Stimulated activated CD8-positive, alpha-beta memory T cell treated with anti-CD3 and anti-CD28 coated beads, Interleukin-2, amount 100 ng/mL, for 1 hour (primary cell): ENCODE results near the gene DLGAP1.

Source experiments
- DNase-seq, 2 donors: peaks; one replicate each; pipeline ENCODE4 v3.0.0-alpha.2; 2020; ENCODE audit warnings: low read depth in 2 of 2

The DLGAP1 gene

GRCh38 chr18:3452750-3453539, 1002.2 kb downstream of the DLGAP1 start:
- no peak for DNase-seq

DNA sequence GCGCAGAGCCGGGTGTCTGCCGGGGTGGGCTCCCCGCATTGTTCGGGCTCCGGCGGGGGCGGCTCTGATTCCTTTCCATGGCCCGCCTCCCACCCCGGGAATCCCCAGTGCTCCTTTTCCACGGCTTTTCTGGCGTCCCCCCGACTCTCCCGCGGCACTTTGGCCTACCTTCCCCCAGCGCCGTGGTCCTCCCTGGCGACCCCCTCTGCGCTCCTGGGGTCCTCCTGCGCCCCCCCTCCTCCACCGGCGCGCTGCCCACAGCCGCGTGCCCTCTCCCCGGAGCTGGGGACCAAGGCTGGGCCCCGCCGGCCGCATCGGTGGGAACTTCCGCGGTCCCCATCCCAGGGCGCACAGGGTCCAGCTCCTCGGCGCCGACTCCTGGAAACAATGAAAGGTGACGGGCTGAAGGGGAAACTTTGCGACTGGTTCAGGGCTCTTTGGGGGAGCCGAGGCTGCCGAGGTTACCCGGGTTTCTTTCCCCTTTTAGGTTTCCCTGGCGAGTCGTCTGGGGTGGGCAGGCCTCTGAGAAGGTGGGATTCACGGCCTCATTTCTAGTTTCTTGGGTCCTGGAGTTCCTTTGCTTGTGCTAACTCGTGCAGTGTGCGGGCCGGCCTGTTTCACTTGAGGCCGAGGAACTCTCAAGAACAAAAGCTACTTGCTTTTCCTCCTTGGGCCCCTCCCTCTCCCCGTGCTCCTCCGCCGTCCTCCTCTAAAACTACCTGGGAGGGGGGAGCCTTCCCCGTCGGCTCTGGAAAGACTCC, 1002.9 kb downstream of the DLGAP1 start:
- no peak for DNase-seq

DNA sequence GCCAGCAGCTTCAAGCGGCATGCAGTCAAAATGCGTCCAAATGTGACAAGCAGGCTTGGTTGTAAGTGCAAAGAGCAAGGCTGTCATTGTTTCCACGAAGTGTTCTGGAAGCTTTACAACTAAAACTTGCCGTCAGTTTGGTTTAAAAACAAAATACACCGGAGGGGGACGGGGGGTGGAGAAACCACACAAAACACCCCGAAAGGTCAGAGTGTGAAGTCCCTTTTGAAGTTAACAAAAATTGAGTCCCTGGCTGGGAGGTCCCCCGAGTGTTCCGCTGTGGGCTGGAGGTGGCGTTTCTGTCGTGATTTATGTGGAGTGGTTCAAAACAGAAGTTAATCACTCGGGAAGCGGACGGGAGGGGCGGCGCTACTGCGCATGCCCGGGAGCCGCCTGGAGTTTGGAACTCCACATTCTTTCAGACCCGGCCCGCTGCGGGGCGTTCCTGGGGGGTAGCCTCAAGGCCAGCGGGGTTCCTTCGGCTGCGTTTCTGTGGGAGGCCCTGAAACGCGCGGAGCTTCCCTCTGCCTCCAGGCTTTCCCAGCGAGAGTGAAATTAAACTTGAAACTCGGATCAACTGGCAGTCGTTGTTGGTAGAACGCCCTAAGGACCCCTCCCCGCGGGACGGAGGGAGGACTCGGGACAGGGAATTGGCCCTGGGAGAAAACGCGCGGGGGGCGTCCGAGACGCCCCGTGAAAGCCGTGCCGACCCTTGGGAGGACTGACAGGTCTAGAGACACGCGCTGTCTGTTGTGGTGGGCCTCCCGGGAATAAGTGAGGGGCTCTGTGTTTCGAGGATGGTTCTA, 1003.7 kb downstream of the DLGAP1 start:
- peak; percentile 69 to 73 for DNase-seq

GRCh38 chr18:3450799-3451182, 1004.3 kb downstream of the DLGAP1 start:
- DNase-seq: no peak

DNA sequence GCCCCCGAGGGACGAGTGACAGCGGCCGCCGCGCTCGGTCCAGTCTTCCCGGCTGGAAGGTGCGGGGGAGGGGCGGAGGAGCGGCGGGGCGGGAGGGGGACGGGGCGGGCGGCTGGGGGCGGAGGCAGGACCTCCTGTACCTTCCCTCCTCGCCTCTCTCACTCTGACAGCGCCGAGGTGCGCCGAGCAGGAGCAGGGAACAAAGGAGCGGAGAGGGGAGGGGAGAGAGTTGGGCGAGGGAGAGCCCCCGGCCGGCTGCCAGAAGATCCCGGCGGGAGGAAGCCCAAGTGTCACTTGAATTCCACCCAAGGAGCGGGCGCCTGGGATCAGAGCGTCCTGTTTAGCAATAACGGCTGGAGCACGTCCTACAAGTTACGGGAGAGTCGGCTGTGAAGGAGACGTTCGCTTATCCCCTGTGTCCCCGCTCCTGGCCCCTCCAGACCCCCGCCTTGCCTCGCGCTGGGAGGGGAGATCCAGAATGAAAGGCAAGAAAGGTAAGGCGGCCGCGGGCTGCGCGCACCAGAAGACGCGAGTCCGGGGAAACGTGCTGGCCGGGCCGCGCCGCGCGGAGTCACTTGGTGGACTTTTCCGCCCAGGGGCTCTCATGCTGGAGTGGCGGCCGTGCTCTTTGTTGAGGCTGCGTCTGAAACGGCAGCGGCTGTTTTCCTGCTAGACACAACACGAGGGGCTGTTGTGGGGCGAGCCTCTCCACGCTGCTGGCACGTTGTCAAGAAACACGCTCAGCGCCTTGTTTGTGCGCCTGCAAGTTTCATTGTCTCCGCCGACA, 1004.9 kb downstream of the DLGAP1 start, which contains the start of gene TGIF1:
TGIF1 (plus strand) TSS at position 161 of the 787 bp plus-strand sequence; CDS start at position 479, 318 bp downstream.
- DNase-seq: peak; percentile 40 to 50

DNA sequence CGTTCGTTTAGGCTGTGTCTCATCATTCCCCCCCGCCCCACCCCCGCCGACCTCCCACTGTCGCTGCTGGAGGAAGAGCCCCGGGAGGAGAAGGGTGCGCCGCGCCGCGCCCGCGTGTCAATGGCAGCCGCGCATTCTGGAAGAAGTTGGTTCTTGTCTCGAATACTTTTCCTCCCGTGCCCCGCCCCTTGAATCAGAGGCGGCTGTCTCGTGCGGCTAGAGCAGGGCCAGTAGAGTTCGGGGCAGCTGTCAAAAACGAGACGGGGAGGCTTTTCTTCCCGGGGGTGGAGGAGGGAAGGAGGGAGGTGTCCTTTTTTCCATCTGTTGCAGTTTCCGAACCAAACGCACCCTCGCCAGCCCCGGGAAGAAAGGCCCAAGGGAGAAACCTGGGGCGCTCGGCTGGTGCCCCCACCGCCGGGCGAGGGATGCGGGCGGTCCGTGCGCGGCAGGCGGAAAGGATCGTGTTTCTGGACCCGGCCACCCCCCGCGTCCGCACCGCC, 1005.5 kb downstream of the DLGAP1 start:
- DNase-seq: peak in 1 of 2 donors; percentile 62

- DNase-seq: peak; percentile 60 to 68
Measured at GRCh38 chr18:3448838-3449511, 1006.1 kb downstream of the DLGAP1 start.

DNA sequence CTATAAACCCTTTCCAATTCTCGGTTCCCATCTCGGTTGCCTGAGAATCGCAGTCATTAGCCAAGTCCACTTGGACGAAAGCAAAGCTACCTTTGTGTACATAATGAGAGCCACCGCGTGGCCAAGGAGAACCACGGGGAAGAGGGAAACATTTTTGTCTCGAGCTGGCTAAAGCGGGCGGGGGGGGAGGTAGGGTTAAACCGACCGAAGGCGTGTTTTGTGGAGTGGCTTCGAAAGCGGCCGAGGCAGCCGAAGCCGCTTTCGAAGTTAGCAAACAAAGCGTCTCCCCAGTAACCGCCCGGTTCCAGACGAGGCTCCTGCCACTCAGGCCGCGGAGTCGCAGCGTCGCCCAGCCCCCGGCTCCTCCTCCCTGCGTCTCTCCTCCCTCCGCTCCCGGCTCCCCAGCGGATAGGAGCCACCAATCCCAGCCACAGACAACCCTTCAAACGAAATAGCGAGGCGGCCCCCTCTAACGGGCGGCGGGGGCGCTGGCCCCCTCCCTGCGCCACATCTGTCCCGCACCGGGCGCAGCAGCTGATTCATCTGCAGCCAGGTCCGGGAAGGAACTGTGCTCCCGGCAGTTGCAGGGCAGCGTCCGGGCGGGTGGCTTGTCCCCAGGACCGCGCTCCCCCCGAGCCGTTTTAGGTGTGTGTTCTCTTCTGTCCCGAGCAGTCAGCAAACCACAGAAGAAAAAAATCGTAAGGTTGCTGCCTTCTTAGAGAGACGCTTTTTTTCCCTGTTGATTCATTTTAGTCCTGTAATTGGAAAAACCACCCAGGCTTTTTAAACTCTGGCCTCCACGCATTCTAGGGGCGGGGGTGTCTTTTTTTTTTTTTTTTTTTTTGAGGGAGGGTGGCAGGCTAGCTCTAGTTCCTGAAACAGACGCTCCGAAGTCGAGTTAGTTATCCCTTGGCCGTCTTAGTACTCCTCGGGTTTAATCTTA, 1006.9 kb downstream of the DLGAP1 start:
- peak; percentile 61 to 64 for DNase-seq

DNA sequence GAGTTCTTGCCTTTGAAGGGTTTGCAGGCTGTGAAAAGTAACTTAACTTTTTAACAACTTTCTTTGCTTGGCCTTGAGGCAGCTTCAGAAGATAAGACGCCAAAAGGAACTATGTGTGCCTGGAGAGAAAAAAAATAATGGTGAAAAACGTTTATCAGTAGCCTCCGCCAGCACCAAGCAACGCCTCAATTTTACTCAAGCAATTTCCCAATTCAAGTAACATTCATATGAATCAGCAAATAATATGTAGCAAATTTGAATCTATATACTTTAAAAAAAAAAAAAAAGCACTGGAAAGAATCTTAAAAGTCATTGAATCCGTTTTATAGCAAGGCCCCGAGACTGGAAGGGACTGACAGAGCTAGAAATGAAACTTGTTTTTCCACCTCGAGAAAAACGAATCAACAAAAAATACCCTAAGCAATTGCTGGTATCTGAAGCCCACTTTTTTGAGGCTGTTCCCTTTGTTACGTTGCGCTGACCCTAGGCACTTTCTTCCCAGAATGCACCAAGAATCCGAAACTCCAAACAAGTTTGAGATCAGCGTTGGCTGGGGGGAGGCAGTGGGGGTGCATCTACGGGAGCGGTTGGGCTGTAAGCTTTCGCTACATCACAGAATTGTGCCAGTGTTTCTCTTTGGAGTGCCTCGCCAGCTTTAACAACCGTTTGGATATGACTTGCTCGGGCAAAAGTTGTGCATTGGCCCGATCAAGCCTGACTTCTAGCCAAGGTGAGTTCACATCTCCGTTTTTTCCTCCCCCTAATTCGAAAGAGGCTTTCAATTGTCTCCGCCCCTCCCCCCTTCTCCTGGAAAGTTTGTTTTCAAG, 1007.8 kb downstream of the DLGAP1 start:
- DNase-seq: no peak
